ENCODE measurements around the gene MAML3.

MAML3 gene

DNA sequence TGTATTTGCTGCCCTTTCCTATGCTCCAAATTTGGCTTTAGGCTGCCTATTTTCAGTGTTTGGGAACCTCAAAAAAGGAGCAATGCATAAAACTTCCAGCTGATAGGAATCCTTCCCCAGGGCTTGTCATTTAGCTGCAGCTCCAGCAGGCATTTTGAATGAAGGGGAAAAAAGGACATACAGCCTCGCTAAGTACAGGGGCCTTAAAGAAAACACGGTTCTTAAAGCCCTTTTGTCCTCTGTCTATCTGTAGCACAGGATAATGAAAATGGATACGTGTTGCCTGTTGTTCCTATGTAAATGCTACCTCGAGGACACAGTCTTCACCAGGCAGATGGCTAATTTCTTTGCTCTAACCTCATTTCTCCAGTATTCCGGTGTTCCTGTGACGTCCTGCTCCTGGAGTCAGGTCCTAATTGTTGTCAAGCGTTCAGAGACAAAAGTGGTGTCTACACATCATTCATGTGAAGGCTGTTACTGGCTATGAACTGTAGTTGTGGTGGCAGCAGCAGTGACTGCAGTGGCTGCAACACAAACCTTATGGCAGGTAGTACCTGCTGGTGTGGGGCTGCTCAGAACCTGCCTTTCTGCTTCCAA, 371.0 kb downstream of the MAML3 start:
- TF ChIP-seq, protein P1, sequence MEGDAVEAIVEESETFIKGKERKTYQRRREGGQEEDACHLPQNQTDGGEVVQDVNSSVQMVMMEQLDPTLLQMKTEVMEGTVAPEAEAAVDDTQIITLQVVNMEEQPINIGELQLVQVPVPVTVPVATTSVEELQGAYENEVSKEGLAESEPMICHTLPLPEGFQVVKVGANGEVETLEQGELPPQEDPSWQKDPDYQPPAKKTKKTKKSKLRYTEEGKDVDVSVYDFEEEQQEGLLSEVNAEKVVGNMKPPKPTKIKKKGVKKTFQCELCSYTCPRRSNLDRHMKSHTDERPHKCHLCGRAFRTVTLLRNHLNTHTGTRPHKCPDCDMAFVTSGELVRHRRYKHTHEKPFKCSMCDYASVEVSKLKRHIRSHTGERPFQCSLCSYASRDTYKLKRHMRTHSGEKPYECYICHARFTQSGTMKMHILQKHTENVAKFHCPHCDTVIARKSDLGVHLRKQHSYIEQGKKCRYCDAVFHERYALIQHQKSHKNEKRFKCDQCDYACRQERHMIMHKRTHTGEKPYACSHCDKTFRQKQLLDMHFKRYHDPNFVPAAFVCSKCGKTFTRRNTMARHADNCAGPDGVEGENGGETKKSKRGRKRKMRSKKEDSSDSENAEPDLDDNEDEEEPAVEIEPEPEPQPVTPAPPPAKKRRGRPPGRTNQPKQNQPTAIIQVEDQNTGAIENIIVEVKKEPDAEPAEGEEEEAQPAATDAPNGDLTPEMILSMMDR (IDR thresholded peaks at IDR 0.05) = no peak
- Mint-ChIP-seq H3K9me3 (no peaks in the 10 kb centered on the region), H3K4me1 (peaks cover 67% of the 10 kb centered on the region), H3K4me3 (no peak overlapping the region), H3K36me3 (ENCODE audit: low read depth) (peaks cover 12% of the 10 kb centered on the region), H3K27me3 (ENCODE audit: low read depth, poor library complexity) (no peaks in the 10 kb centered on the region), H3K27ac (peak overlapping the region; percentile 97)
- DNase-seq = no peak

DNA sequence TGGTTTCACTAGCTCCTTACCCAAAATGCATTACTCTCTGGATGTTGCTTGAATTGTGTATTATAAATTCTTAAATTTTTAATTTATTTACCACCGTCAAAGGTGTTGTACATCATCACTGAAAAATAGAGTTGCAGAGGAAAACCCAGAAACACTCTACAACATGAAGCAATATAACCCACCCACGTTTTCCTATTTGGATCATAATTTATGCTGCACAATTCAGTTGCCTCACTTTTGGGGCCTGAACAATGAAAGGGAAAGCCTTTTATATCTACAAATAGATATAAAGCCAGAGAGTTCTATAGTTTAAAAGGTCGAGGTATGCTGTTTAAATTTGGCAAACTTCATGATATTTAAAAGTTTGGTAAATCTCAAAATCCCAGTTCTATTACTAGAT, 372.9 kb downstream of the MAML3 start:
- Mint-ChIP-seq H3K4me1 (peaks cover 67% of the 10 kb centered on the region), H3K9me3 (no peaks in the 10 kb centered on the region)

DNA sequence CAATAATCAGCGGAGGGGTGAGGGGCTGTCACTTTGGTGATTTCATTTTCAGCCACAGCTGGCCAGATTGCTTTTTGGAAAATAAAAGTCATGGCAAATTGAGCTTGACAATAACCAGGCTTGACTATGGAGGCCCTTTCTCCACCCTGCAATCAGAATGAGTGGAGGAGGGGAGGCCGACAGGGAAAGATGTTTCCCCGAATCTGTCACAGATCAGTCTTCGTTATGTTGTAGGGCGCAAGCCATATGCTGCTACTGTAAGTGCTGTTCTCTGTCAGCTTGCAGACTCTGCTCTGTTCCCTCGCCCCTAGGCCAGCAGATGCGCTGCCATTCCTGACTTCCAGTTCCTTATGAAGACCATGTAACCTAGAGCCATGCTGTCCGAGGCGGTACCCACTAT, 374.3 kb downstream of the MAML3 start:
- TF ChIP-seq, protein P1 (IDR thresholded peaks at IDR 0.05) = no peak
- Mint-ChIP-seq H3K27ac (peak overlapping the region; percentile 29), H3K36me3 (ENCODE audit: low read depth) (peaks cover 15% of the 10 kb centered on the region), H3K9me3 (no peaks in the 10 kb centered on the region), H3K27me3 (ENCODE audit: low read depth, poor library complexity) (no peaks in the 10 kb centered on the region), H3K4me3 (no peak overlapping the region), H3K4me1 (peaks cover 69% of the 10 kb centered on the region)
- DNase-seq = no peak

More for the DNA sequence above, 372.9 kb downstream of the MAML3 start:
- Mint-ChIP-seq H3K36me3 (ENCODE audit: low read depth) (peaks cover 15% of the 10 kb centered on the region), H3K27me3 (ENCODE audit: low read depth, poor library complexity) (no peaks in the 10 kb centered on the region), H3K27ac (no peak overlapping the region), H3K4me3 (no peak overlapping the region)
- no peak for DNase-seq
- TF ChIP-seq, protein P1 (IDR thresholded peaks at IDR 0.05) = no peak

DNA sequence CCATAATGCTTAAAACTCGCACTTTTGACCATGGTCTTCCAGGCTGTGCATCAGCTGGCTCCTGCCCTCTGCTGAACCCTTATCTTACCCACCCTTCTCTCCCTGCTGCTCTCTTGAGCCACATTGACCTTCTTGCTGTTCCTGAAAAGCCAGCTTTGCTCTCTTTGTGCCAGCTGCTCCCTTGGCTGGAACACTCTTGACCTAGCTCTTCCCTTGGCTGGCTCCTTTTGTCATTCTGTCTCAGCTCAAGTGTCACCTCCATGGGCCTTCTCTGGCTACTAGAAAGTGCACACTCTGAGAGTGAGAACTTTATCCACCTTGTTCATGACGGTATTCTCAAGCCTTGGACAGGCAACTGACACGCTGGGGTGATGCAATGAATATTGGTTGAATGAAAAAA, 376.2 kb downstream of the MAML3 start:
- TF ChIP-seq, protein P1 (IDR thresholded peaks at IDR 0.05) = no peak
- DNase-seq = no peak
- peak overlapping the region; percentile 67 for H3K27ac Mint-ChIP-seq
- H3K4me3 Mint-ChIP-seq = peak overlapping the region; percentile 2
- H3K27me3 Mint-ChIP-seq (ENCODE audit: low read depth, poor library complexity) = no peaks in the 10 kb centered on the region
- no peaks in the 10 kb centered on the region for H3K9me3 Mint-ChIP-seq
- H3K4me1 Mint-ChIP-seq = peaks cover 57% of the 10 kb centered on the region
- peaks cover 29% of the 10 kb centered on the region for H3K36me3 Mint-ChIP-seq (ENCODE audit: low read depth)

DNA sequence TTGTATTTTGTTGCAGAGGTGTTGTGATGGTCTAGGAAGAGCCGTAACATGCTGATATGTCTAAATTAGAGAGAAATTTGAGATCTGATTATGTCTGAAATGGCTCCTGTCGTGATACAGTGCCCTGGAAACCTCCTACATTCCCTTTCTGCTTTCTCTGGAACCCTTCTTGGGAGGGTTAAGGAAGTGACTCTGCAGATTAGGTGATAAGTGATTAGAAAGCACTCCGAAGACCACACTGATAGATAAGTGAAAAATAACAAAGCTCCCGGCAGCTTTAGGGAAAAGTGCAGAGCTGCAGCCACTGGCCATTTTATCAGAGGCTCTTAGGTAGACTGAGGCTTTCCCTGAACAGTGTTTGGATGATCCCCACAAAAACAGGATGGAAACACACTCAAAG, 377.7 kb downstream of the MAML3 start:
- no peaks in the 10 kb centered on the region for H3K27me3 Mint-ChIP-seq (ENCODE audit: low read depth, poor library complexity)
- no peaks in the 10 kb centered on the region for H3K9me3 Mint-ChIP-seq
- DNase-seq = no peak
- H3K27ac Mint-ChIP-seq = peak overlapping the region; percentile 90
- H3K4me1 Mint-ChIP-seq = peaks cover 49% of the 10 kb centered on the region
- H3K4me3 Mint-ChIP-seq = peak overlapping the region; percentile 19
- peaks cover 31% of the 10 kb centered on the region for H3K36me3 Mint-ChIP-seq (ENCODE audit: low read depth)
- TF ChIP-seq, protein P1 (IDR thresholded peaks at IDR 0.05) = no peak
